GM19099 (cell line): ENCODE measurements around the gene FUT3.

Source experiments
- POLR2A ChIP-seq: IDR thresholded peaks from 3 replicates; pipeline ENCODE4 v1.6.1; 2011; ENCODE audit warnings: low read depth; ENCODE audit not compliant: insufficient read length; ENCODE audit errors: extremely low read depth

Gene FUT3

GRCh38 chr19:5857203-5858081 is 6.2 kb upstream of the FUT3 start:
- no peak for TF ChIP-seq POLR2A

- no peak for TF ChIP-seq POLR2A
Measured at GRCh38 chr19:5850743-5851293, 431 bp downstream of the FUT3 start.

- TF ChIP-seq POLR2A, result no peak
Measured at GRCh38 chr19:5850189-5850588, 1.1 kb downstream of the FUT3 start.

DNA sequence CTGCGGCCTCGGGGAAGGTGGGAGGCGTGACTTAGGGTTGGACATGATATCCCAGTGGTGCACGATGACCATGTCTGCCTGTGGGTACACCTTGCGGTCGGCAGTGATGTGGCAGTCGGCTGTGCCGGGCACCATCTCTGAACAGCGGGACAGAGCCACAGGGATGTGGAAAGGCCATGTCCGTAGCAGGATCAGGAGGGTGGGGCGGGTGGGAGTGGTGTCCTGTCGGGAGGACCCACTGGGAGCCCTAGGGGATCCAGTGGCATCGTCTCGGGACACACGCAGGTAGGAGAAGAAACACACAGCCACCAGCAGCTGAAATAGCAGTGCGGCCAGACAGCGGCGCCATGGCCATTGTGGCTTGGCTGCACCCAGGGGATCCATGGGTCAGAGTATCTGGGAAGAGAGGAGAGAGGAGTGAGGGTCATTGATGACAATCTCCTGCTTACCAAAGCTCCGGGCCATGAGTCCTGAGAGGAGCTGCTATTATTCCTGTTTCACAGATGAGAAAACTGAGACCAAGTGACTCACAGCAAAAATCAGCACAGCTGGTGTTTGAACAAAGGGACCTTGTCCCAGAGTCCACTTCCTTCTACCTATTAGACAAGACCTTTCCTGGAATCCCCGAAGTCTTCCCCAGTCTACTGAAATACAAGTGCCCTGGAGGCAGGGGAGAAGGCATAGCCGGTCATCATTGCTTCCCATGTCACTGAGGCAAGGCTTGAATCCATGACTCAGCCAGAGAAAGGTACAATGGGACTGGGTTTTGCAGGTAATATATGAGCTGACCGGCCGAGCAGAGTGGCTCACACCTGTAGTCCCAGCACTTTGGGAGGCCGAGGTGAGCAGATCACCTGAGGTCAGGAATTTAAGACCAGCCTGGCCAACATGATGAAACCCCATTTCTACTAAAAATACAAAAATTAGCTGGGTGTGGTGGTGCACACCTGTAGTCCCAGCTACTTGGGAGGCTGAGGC is 6.5 kb downstream of the FUT3 start:
- TF ChIP-seq POLR2A, result no peak

GRCh38 chr19:5843295-5843927 is 7.8 kb downstream of the FUT3 start:
- no peak for TF ChIP-seq POLR2A

DNA sequence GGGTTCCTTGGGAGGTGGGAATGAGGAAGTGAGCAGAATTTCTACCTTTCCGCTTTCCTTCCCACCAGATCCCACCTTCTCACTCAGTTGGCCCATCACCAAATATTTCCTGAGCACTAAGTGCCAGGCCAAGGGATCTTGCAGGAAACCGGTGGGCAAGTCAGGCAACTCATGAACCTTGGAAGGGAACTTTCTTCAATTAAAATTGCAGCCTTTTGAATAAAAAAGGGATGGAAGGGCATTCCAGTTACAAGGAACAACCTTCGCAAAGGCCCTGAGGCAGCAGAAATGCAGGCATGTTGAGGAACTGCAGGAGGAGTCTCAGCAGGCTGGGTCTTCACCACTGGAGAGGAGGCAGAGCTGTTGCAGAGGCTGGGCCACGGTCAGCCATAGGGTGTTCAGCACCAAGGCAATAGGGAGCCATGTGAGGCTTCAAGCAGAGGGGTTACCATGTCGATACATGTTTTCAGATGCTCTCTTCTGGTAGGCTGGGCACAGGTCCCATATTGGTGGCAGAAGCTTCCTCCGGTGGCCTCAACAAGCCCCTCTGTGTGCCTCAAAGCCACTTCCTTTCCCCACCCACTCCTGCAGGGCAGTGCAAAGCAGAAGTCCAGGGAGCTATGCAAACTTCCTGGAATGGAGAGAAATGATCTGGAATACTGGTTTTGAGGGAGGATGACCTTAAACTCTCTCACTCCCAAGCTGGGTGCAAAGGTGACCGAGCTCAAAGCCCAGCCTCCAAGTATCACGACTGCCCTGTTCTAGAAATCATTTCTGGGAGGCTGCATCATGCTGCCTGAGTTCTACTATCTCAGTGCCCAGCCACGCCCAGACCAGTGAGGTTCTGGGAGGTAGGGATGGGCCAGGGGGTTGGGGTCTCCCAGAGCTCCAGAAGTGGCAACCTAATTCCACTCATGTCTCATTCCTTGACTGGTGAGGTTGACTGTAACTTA is 11.9 kb downstream of the FUT3 start, which contains the start of gene FUT6:
Gene FUT6, minus strand, starts transcription at position 638 of the 953 bp plus-strand sequence. CDS start 7,135 bp downstream, outside the sequence.
- no peak for TF ChIP-seq POLR2A

GRCh38 chr19:5838353-5839064 is 12.7 kb downstream of the FUT3 start:
- no peak for TF ChIP-seq POLR2A

DNA sequence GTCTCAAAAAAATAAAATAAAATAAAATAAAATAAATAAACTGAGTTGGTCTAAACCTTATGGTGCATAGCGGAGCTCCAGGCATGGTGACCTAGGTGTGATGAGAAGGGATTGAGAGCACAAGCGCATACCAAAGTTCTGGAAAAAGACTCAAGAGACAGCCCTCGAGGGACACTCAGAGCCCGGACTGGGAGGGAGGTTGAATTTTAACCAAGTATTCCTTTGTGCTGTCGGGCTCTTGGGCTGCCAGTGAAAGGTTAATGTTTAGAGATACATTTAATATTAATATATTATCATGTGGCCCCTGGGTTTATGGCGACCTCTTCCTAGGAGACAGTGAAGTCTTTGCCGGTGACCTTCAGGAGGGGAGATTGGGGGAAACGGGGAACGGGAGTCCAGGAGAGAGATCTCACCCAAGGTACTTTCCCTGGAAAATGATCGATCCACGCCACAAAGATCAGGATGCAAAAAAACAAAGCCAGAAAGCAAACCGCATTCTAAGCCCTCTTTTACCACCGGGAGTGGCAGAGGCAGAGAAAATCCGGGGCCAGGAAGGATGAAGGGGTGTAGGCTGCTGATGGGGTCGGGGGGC is 13.4 kb downstream of the FUT3 start:
- no peak for TF ChIP-seq POLR2A

DNA sequence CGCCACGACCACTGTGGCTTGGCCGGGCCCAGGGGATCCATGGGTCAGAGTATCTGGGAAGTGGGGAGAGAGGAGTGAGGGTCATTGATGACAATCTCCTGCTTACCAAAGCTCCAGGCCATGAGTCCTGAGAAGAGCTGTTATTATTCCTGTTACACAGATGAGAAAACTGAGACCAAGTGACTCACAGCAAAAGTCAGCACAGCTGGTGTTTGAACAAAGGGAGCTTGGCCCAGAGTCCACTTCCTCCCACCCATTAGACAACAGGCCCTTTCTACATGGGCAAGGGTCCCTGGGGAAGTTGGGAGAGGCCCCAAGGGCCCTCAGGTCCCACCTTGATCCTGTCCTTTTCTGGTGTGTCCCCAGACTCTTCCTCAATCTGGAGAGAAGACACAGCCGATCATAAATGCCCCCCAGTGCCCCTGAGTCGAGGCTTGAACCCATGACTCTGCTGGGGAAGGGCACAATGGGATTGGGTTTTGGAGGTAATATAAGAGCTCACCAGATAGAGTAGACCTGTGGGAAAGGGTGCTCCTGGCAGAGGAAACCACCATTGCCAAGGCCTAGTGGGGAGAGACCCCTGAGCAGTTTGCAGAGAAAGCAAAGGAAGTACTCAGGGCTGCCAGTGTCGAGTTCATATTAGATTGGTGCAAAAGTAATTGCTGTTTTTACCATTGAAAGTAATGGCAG is 18.6 kb downstream of the FUT3 start:
- TF ChIP-seq POLR2A, result no peak

GRCh38 chr19:5832061-5832460 is 19.2 kb downstream of the FUT3 start:
- no peak for TF ChIP-seq POLR2A

GRCh38 chr19:5831159-5831558 is 20.1 kb downstream of the FUT3 start:
- no peak for TF ChIP-seq POLR2A
